GM18951 (cell line): ENCODE data around the gene ZNF14.
"Not testable (repeated sequence)": the region's sequence is repeated elsewhere in the genome, so short reads cannot be mapped to it uniquely, and the experiment has no call there.

Experiments used
- POLR2A ChIP-seq: IDR thresholded peaks from 4 replicates; pipeline ENCODE4 v1.6.1; 2011; ENCODE audit warnings: mild to moderate bottlenecking; ENCODE audit not compliant: insufficient read length, insufficient read depth; ENCODE audit errors: extremely low read depth
- in situ Hi-C: fragments of 300-500 bp; cut with MboI; formaldehyde crosslinking; loops from one replicate; pipeline ENCODE4 v1.12.0; 2022; ENCODE audit warnings: low sequenced_read_pairs, mixed read lengths, inconsistent platforms; ENCODE audit not compliant: unreplicated experiment

ZNF14 gene

DNA sequence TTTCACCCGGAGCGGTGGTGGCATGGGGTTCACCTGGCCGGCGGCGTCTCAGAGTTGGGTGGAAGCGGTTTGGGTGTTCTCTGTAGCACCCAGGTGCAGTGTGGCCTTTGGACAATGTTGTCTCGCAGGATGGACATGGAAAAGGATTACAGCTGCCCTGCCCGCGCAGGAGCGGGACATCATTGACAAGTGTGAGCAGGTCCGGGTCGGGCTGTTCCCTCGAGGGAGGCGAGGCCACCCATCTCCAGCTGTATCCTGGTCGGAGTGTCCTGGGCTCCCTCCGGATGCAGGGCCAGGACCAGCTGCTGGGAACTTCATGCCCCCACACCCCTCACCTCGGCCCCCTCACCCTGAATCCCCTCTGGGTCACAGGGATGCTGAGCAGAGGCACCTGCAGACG lies 7.8 kb upstream of the ZNF14 start:
- in situ Hi-C loops = no loop called here

GRCh38 chr19:19738564-19738963 lies 5.7 kb upstream of the ZNF14 start:
- in situ Hi-C loops = no loop called here
- TF ChIP-seq POLR2A = no peak

More for the DNA sequence above, 7.8 kb upstream of the ZNF14 start:
- TF ChIP-seq POLR2A = no peak

- TF ChIP-seq POLR2A = no peak
- in situ Hi-C loops = no loop called here
These were observed 4.8 kb upstream of the ZNF14 start for GRCh38 chr19:19737559-19738332.

DNA sequence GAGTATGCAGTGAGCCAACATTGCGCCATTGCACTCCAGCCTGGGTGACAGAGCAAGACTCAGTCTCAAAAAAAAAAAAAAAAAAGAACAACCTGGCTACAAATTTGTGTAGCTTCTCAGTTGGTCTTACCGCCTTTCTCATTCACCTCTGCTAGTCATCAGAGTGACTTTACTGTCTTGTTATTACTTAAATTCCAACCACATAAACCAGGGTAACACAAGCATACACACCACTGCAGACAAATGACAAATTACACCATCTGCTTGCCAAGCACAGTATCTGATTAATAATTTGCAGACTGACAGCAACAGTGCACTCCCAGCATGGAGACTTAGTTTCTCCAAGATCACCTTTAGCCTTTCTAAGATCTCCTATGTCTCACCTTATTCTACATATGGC lies 11.0 kb downstream of the ZNF14 start:
- in situ Hi-C loops = no loop called here
- TF ChIP-seq POLR2A = no peak

DNA sequence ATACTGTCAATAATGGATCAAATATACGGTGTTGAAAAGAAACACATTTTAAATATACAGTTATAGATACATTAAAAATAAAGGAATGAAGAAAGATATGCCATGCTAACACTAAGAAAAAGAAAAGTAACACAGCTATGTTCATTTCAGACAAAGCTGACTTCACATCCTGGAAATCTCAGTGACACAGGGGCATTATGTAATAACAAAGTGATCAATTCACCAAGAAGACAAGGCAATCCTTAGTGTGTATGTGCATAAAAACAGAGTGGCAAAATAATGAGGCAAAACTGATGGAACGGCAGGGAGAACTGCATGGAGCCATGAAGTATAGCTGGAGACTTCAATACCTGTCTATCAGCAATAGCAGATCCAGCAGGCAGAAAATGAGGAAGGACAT lies 13.1 kb downstream of the ZNF14 start:
- in situ Hi-C loops = no loop called here
- TF ChIP-seq POLR2A = no peak

DNA sequence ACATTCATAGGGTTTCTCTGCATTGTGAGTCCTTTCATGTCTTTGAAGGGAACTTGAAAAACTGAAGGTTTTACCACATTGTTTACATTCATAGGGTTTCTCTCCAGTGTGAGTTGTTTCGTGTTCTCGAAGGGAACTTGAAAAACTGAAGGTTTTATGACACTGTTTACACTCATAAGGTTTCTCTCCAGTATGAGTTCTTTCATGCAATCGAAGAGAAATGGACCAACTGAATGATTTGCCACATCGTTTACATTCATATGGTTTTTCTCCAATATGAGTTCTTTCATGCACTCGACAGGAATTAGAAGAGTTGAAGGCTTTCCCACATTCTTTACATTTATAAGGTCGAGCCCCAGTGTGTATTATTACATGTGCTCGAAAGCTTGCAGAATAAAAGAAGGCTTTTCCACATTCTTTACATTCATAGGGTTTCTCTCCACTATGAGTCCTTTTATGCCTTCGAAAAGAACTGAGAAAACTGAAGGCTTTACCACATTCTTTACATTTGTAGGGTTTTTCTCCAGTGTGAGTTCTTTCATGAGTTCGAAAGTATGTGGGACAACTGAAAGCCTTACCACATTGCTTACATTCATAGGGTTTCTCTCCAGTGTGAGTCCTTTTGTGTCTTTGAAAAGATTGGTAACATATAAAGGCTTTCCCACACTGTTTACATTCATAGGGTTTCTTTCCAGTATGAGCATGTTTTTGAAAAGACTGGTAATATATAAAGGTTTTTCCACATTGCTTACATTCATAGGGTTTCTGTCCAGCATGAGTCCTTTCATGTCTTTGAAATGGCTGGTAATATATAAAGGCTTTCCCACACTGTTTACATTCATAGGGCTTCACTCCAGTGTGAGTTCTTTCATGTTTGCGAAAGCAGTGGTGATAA lies 20.7 kb downstream of the ZNF14 start:
- TF ChIP-seq POLR2A = no peak
- in situ Hi-C loops = no loop called here

GRCh38 chr19:19711306-19711933 lies 21.5 kb downstream of the ZNF14 start:
- TF ChIP-seq POLR2A = no peak
- in situ Hi-C loops = no loop called here

- no peak for TF ChIP-seq POLR2A
- in situ Hi-C loops = no loop called here
These were observed 22.4 kb downstream of the ZNF14 start for GRCh38 chr19:19710506-19710905.

GRCh38 chr19:19704836-19705235 lies 28.1 kb downstream of the ZNF14 start:
- in situ Hi-C loops = no loop called here
- TF ChIP-seq POLR2A = no peak

- in situ Hi-C loops = not testable (repeated sequence)
These were observed 32.4 kb downstream of the ZNF14 start for GRCh38 chr19:19700493-19700892.

DNA sequence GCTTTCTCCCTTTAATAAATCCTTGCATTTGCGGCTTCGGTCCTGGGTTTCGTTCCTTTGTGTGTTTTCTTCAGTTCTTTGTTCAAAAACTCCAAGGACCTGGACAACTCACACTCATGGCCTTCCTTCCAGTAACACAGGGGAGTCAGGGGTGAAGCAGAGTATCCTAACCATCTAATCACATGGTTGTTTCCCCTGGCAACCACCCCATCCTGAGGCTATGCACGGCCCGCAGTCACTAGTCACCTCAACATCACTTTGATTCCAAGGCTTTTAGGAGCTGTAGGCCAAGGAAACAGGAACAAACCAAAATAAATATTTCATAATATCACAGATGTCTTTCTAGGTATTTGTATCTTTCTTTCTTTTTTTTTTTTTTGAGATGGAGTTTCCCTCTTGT lies 35.3 kb downstream of the ZNF14 start:
- TF ChIP-seq POLR2A = no peak
- in situ Hi-C loops = no loop called here

DNA sequence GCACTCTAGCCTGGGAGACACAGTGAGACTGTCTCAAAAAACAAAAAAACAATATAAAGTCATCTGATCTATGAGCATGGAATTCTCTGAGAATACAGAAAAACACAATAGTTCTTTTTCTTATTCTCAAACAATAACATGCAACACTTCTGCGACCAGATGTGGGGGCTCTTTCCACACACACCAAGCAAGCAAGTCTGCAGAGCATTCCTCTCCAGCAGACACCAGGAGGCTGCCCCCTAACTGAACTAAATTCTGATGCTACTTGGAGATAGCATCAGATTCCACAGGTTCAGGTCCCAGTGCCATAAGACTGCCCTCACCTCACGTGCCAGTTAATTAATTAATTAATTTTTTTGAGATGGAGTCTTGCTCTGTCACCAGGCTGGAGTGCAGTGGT lies 36.5 kb downstream of the ZNF14 start:
- no peak for TF ChIP-seq POLR2A
- in situ Hi-C loops = no loop called here

DNA sequence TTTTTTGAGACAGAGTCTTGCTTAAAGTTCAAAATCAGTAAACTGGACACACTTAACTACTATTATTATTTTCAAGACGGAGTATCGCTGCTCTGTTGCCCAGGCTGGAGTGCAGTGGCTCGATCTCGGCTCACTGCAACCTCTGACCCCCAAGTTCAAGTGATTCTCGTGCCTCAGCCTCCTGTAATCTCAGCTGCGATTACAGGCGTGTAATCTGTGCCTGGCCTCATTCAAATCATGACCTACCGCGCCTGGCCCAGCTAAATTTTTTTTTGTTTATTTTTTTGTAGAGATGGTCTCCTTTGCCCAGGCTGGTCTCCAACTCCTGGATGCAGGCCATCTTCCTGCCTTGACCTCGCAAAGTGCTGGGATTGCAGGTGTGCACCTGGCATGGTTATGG lies 41.2 kb downstream of the ZNF14 start:
- in situ Hi-C loops = no loop called here
- no peak for TF ChIP-seq POLR2A

DNA sequence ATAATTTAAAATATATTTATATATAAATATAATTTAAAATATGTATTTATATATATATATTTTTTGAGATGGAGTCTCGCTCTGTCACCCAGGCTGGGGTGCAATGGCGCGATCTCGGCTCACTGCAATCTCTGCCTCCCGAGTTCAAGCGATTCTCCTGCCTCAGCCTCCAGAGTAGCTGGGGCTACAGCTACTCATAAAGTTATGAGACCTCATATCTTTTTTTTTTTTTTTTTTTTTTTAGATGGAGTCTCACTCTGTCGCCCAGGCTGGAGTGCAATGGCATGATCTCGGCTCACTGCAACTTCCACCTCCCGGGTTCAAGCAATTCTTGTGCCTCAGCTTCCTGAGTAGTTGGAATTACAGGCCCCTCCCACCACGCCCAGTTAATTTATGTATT lies 43.9 kb downstream of the ZNF14 start:
- in situ Hi-C loops = not testable (repeated sequence)
